Measurements from ENCODE around the gene ERF.

DNA sequence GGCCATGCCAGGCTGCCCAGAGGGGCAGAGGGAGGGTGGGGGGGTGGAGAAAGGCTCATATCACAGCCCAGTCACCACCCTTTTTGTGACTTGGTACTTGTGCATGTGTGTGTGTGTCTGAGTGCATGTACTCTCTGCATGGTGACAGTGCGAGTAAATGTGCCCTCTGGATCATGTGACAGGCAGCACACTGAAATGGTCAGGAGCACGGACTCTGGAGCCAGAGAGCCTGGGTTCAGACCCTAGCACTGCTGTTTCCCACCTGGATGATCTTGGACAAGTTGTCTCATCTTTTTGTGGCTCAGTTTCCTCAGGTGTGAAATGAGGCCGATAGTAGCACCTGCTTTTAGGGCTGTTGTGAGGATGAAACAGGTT, 16.1 kb upstream of the ERF start:
- TF ChIP-seq, protein P1, sequence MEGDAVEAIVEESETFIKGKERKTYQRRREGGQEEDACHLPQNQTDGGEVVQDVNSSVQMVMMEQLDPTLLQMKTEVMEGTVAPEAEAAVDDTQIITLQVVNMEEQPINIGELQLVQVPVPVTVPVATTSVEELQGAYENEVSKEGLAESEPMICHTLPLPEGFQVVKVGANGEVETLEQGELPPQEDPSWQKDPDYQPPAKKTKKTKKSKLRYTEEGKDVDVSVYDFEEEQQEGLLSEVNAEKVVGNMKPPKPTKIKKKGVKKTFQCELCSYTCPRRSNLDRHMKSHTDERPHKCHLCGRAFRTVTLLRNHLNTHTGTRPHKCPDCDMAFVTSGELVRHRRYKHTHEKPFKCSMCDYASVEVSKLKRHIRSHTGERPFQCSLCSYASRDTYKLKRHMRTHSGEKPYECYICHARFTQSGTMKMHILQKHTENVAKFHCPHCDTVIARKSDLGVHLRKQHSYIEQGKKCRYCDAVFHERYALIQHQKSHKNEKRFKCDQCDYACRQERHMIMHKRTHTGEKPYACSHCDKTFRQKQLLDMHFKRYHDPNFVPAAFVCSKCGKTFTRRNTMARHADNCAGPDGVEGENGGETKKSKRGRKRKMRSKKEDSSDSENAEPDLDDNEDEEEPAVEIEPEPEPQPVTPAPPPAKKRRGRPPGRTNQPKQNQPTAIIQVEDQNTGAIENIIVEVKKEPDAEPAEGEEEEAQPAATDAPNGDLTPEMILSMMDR (IDR thresholded peaks at IDR 0.05): no peak
- TF ChIP-seq SMC3 (IDR thresholded peaks at IDR 0.05; ENCODE audit: low read depth, low read length): no peak
- TF ChIP-seq POLR2AphosphoS5 (IDR thresholded peaks at IDR 0.05; ENCODE audit: low read depth, low read length): no peak
- no peak for TF ChIP-seq EP300 (IDR thresholded peaks at IDR 0.05; ENCODE audit: borderline replicate concordance in 1 of 2, low read depth in 1 of 2, low read length in 1 of 2)
- no peak for TF ChIP-seq EZH2phosphoT487 (IDR thresholded peaks at IDR 0.05; ENCODE audit: borderline replicate concordance, low read depth)
- no peak for TF ChIP-seq FOXM1 (IDR thresholded peaks at IDR 0.05; ENCODE audit: low read depth)
- no peak for TF ChIP-seq GABPA (IDR thresholded peaks at IDR 0.05; ENCODE audit: low read depth)

Measured in SK-N-SH (cell line).